ENCODE results near the gene EPHX1. TPM values are rescaled to one million over a fixed set of nuclear protein-coding genes. Genes with fewer than 3 reads are reported as not detected.
"Not testable (repeated sequence)": the region's sequence is repeated elsewhere in the genome, so short reads cannot be mapped to it uniquely, and the experiment has no call there.

Gene EPHX1
- total RNA-seq, 2 experiments from 2014 or later, result 1.8 to 2.4 TPM

DNA sequence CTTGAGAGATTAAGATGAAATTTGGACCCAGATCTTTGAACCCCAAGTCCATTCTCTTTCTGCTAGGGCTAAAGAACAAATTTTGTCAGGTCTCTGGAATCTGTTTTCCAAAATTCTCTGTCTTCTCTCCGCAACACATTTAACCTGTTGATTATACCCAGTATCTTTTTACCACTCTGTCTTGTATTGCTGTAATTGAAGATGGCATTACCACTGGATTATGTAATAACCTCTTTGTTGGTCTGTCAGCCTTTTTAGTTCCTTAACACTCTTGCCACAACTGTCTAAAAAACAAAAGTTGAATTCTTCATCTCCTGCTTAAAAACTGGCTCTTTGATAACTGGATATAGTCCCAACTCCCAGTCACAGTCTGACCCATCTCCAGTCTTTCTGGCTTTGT, 29.3 kb upstream of the EPHX1 start:
- no peak for DNase-seq
- CTCF ChIA-PET, result interaction anchor here (0.6 to 1.1 kb wide), 2 partner anchors 12 to 462 kb away, joined by 3 to 4 read pairs; no protein-coding TSS in a partner anchor
- Mint-ChIP-seq H3K9me3 (no peaks in the 10 kb centered on the region), H3K4me3 (peak overlapping the region; percentile 9), H3K36me3 (ENCODE audit: low read depth) (peaks cover 47% of the 10 kb centered on the region), H3K4me1 (peaks cover 42% of the 10 kb centered on the region), H3K27me3 (no peaks in the 10 kb centered on the region), H3K27ac (peak overlapping the region; percentile 25)
- POLR2A ChIA-PET, result no interaction called here

DNA sequence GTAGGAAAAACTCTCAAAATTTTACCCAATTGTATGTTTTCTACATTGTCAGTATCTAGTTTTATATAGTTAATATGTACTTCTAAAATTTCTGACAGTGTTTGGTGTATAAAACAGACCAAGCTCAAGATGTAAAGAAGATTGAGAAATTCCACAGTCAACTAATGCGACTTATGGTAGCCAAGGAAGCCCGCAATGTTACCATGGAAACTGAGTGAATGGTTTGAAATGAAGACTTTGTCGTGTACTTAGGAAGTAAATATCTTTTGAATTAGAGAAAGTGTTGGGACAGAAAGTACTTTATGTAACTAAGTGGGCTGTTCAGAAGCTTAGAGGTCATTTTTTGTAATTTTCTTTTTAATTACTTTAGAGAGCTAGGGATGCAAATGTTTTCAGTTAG, 20.8 kb upstream of the EPHX1 start:
- H3K4me1 Mint-ChIP-seq, H3K27me3 Mint-ChIP-seq, POLR2A ChIA-PET, H3K27ac Mint-ChIP-seq, DNase-seq, H3K4me3 Mint-ChIP-seq, H3K9me3 Mint-ChIP-seq: not testable (repeated sequence)
- CTCF ChIA-PET, result interaction anchor here (1.5 kb wide), 1 partner anchor 11 kb away, joined by 5 read pairs; the partner anchor contains the start of gene SRP9
- H3K36me3 Mint-ChIP-seq (ENCODE audit: low read depth), result peaks cover 72% of the 10 kb centered on the region

DNA sequence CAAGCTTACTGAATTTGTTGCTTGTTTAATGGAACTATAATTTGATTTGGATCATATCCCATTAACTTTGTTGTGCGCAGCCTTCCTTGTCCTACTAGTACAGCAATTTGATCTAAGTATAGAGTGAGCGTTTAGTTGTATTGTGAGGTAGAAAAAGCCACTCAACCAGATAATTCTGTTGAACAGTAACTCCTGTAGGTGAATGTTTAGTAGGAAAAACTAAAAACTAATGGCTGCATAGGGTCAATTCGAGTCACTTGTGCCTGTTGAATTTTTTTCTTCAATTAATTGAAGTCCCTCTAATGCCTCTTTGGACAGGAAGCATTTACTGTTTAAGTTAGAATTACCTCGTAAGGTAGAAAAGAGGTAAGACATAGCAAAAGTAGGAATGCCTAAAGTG, 15.0 kb upstream of the EPHX1 start:
- ChIA-PET POLR2A (no interaction called here), CTCF (no interaction called here)
- peaks cover 7% of the 10 kb centered on the region for H3K9me3 Mint-ChIP-seq
- H3K4me3 Mint-ChIP-seq, result no peak overlapping the region
- no peaks in the 10 kb centered on the region for H3K4me1 Mint-ChIP-seq
- H3K27me3 Mint-ChIP-seq, result no peaks in the 10 kb centered on the region
- no peak overlapping the region for H3K27ac Mint-ChIP-seq
- H3K36me3 Mint-ChIP-seq (ENCODE audit: low read depth), result peaks cover 51% of the 10 kb centered on the region
- DNase-seq, result no peak

GRCh38 chr1:225796097-225796496, 13.8 kb upstream of the EPHX1 start:
- H3K27me3 Mint-ChIP-seq, POLR2A ChIA-PET, H3K9me3 Mint-ChIP-seq, H3K27ac Mint-ChIP-seq, H3K4me3 Mint-ChIP-seq, DNase-seq, H3K4me1 Mint-ChIP-seq, CTCF ChIA-PET: not testable (repeated sequence)
- peaks cover 42% of the 10 kb centered on the region for H3K36me3 Mint-ChIP-seq (ENCODE audit: low read depth)

DNA sequence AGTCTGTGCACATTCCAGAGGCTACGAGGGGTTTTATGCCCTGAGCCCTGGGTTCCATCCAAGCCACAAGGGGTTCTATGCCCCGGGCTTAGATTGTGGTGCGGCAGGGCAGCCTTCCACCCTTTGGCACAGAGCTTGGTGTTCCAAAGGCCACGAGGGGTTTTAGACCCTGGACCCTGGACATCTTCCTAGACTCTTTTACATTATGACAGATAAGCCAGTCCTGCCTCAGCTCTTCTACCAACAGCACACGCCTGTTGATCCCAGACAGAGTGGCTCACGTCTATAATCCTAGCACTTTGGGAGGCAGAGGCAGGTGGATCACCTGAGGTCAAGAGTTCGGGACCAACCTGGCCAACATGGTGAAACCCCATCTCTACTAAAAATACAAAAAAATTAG, 8.8 kb upstream of the EPHX1 start:
- H3K27ac Mint-ChIP-seq; H3K36me3 Mint-ChIP-seq (ENCODE audit: low read depth); H3K27me3 Mint-ChIP-seq; H3K4me1 Mint-ChIP-seq; DNase-seq; POLR2A ChIA-PET; H3K9me3 Mint-ChIP-seq; H3K4me3 Mint-ChIP-seq: not testable (repeated sequence)
- CTCF ChIA-PET, result interaction anchor here (1.7 kb wide), 1 partner anchor 11 kb away, joined by 8 read pairs; no protein-coding TSS in a partner anchor

- H3K27me3 Mint-ChIP-seq, result peaks cover 10% of the 10 kb centered on the region
- no peaks in the 10 kb centered on the region for H3K9me3 Mint-ChIP-seq
- POLR2A ChIA-PET, result interaction anchor here (0.6 kb wide), 1 partner anchor 381 kb away, joined by 3 read pairs; no protein-coding TSS in a partner anchor
- CTCF ChIA-PET, result interaction anchor here (0.6 to 0.7 kb wide), 2 partner anchors 40 to 379 kb away, joined by 4 to 5 read pairs; partner anchors contain the start of gene LBR
- H3K4me3 Mint-ChIP-seq, result no peak overlapping the region
- DNase-seq, result no peak
- H3K4me1 Mint-ChIP-seq, result peaks cover 17% of the 10 kb centered on the region
- no peaks in the 10 kb centered on the region for H3K36me3 Mint-ChIP-seq (ENCODE audit: low read depth)
- H3K27ac Mint-ChIP-seq, result no peak overlapping the region
These were observed 3.7 kb upstream of the EPHX1 start for GRCh38 chr1:225806249-225806648.

- Mint-ChIP-seq H3K27me3 (peaks cover 11% of the 10 kb centered on the region), H3K4me1 (peaks cover 17% of the 10 kb centered on the region)
- H3K27ac Mint-ChIP-seq; H3K36me3 Mint-ChIP-seq (ENCODE audit: low read depth); H3K4me3 Mint-ChIP-seq; DNase-seq; H3K9me3 Mint-ChIP-seq: not testable (repeated sequence)
- CTCF ChIA-PET, result interaction anchor here (0.6 to 1.2 kb wide), 3 partner anchors 39 to 379 kb away, joined by 3 to 5 read pairs (median 4); partner anchors contain the start of gene LBR
- POLR2A ChIA-PET, result interaction anchor here (0.6 kb wide), 1 partner anchor 382 kb away, joined by 3 read pairs; no protein-coding TSS in a partner anchor
These were observed 3.2 kb upstream of the EPHX1 start for GRCh38 chr1:225806736-225807135.

- CTCF ChIA-PET, result interaction anchor here (1.4 to 1.5 kb wide), 2 partner anchors 18 to 30 kb away, joined by 3 to 4 read pairs; partner anchors contain the start of gene SRP9
These were observed 1.8 kb upstream of the EPHX1 start for GRCh38 chr1:225808136-225808535.

GRCh38 chr1:225810579-225811538, 935 bp downstream of the EPHX1 start:
- H3K9me3 Mint-ChIP-seq; H3K36me3 Mint-ChIP-seq (ENCODE audit: low read depth); DNase-seq; H3K27ac Mint-ChIP-seq; POLR2A ChIA-PET: not testable (repeated sequence)
- peaks cover 17% of the 10 kb centered on the region for H3K4me1 Mint-ChIP-seq
- H3K27me3 Mint-ChIP-seq, result peaks cover 11% of the 10 kb centered on the region
- CTCF ChIA-PET, result interaction anchor here (0.6 to 2.1 kb wide), 5 partner anchors 9 to 150 kb away, joined by 3 to 8 read pairs (median 4); partner anchors contain the start of gene SRP9
- H3K4me3 Mint-ChIP-seq, result peak overlapping the region; percentile 74

More at GRCh38 chr1:225808136-225808535, 1.8 kb upstream of the EPHX1 start:
- H3K27me3 Mint-ChIP-seq, result peaks cover 11% of the 10 kb centered on the region
- no peak overlapping the region for H3K27ac Mint-ChIP-seq
- H3K36me3 Mint-ChIP-seq (ENCODE audit: low read depth), result no peaks in the 10 kb centered on the region
- H3K4me3 Mint-ChIP-seq, result no peak overlapping the region
- no peaks in the 10 kb centered on the region for H3K9me3 Mint-ChIP-seq
- H3K4me1 Mint-ChIP-seq, result peaks cover 17% of the 10 kb centered on the region
- POLR2A ChIA-PET, result no interaction called here
- no peak for DNase-seq

DNA sequence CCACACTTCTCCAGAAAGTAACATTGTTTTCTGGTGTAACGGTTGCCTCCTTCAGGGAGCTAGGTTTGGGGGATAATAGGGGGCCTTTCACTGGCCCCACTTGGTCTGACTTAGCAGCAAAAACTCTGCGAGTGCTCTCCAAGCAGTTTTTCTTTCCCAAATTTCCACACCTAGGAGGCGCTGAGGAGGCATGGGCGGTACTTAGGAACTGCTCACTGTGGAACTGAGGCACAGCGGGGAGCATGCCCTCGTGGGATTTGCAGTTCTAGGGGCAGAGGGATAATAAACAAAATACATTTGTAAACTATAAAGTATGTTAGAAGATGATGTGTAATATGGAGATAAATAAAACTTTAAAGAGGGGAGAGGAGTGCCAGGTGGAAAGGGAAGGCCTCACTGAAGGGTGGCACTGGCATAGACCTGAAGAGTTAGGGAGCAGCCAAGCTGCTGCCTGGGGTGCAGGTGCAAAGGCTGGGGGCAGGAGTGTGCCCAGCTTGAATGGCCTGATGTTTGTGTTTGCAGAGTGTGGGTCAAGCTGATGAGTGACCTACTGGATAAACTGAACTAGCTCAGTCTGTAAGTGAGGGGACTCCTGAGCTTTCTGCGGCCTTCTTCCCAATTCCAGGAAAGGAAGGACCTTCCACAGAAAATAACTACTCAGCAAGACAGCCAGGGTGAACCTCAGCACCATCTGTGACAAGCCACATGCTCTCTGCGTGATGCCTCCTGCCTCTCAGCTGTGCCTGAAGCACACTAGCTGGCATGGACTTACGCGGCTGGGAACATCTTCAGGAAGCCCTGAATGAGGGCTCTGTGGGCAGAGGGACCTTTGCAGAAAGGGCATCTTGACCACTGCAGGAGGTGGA, 1.9 kb downstream of the EPHX1 start:
- H3K4me3 Mint-ChIP-seq, result no peak overlapping the region

GRCh38 chr1:225812488-225813213, 2.7 kb downstream of the EPHX1 start:
- Mint-ChIP-seq H3K27ac (no peak overlapping the region), H3K9me3 (no peaks in the 10 kb centered on the region), H3K27me3 (peaks cover 11% of the 10 kb centered on the region), H3K4me3 (no peak overlapping the region), H3K36me3 (ENCODE audit: low read depth) (no peaks in the 10 kb centered on the region), H3K4me1 (peaks cover 19% of the 10 kb centered on the region)
- POLR2A ChIA-PET, result no interaction called here
- CTCF ChIA-PET, result interaction anchor here (0.6 to 2.1 kb wide), 4 partner anchors 11 to 274 kb away, joined by 3 to 8 read pairs (median 3); no protein-coding TSS in a partner anchor
- DNase-seq, result no peak

More for the DNA sequence above, 1.9 kb downstream of the EPHX1 start:
- Mint-ChIP-seq H3K27ac (no peak overlapping the region), H3K9me3 (no peaks in the 10 kb centered on the region), H3K27me3 (peaks cover 11% of the 10 kb centered on the region), H3K36me3 (ENCODE audit: low read depth) (no peaks in the 10 kb centered on the region), H3K4me1 (peaks cover 17% of the 10 kb centered on the region)
- no peak for DNase-seq
- CTCF ChIA-PET, result interaction anchor here (0.5 to 2.1 kb wide), 4 partner anchors 10 to 34 kb away, joined by 3 to 8 read pairs (median 4); partner anchors contain the start of gene SRP9
- POLR2A ChIA-PET, result no interaction called here

Measured in activated CD4-positive, alpha-beta T cell treated with anti-CD3 and anti-CD28 coated beads, Interleukin-2, amount 10 ng/mL, durations not matched to agents 7 days and 5 days (primary cell).